ENCODE measurements around the gene DNAJA4.

DNAJA4 gene

GRCh38 chr15:78312536-78312935 lies 48.2 kb downstream of the DNAJA4 start:
- H4K20me1 ChIP-seq: no peaks in the 10 kb centered on the region
- no peaks in the 10 kb centered on the region for H3K9me3 ChIP-seq
- peak overlapping the region; percentile 49 for H3K4me2 ChIP-seq
- no peak overlapping the region for H3K9ac ChIP-seq
- TF ChIP-seq Cebpa-rat (IDR thresholded peaks at IDR 0.05): no peak
- no peaks in the 10 kb centered on the region for H3K27me3 ChIP-seq
- H3K4me3 ChIP-seq: no peak overlapping the region
- H3K27ac ChIP-seq: no peak overlapping the region
- H3K4me1 ChIP-seq: peaks cover 54% of the 10 kb centered on the region
- no peaks in the 10 kb centered on the region for H3K36me3 ChIP-seq

DNA sequence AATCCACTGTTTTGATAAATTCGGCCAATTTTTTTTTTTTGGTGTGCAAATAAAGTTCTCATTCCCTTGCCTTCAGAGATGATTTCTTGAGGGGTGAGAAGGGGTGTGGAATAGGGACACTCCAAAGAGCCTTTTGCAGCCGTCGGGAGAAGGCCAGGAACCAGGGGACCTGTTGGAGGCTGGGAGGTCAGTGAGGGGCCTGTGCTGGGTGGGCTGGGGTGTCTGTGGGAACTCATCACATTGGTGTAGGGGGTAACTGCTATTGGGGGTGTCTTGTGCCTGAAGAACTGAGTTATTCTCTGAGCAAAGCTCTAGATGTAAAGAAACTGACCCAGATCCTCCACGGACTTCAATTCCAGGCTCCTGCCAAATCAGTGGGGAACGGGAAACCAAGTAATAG lies 48.6 kb downstream of the DNAJA4 start:
- H3K9me3 ChIP-seq: no peaks in the 10 kb centered on the region
- no peaks in the 10 kb centered on the region for H4K20me1 ChIP-seq
- TF ChIP-seq Cebpa-rat (IDR thresholded peaks at IDR 0.05): no peak
- H3K4me3 ChIP-seq: no peak overlapping the region
- H3K27ac ChIP-seq: no peak overlapping the region
- no peaks in the 10 kb centered on the region for H3K27me3 ChIP-seq
- peaks cover 50% of the 10 kb centered on the region for H3K4me1 ChIP-seq
- no peak overlapping the region for H3K9ac ChIP-seq
- peak overlapping the region; percentile 49 for H3K4me2 ChIP-seq
- no peaks in the 10 kb centered on the region for H3K36me3 ChIP-seq

DNA sequence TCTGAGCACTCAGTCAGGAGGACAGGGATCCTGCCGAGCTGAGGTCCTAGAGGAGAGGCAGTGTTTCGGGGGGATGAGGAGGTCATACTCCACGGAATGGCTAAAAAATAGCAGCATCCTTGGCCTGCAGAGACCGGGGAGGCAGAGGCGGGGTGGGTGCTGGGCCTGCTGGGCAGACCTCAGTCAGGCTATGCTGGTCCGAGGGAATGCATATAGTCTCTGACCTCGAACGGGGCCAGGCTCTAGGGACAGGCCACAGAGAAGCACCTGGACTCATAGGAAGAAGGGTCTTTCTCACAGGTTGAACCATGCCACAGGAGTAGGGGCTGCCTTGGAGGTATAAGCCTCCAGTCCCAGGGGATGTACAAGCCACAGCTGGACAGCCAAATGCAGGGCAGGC lies 49.0 kb downstream of the DNAJA4 start:
- Histone ChIP-seq H3K27ac (no peak overlapping the region), H3K4me3 (no peak overlapping the region), H3K27me3 (no peaks in the 10 kb centered on the region), H3K9me3 (no peaks in the 10 kb centered on the region), H3K36me3 (no peaks in the 10 kb centered on the region), H3K4me1 (peaks cover 45% of the 10 kb centered on the region), H3K4me2 (no peak overlapping the region), H3K9ac (no peak overlapping the region), H4K20me1 (no peaks in the 10 kb centered on the region)
- no peak for TF ChIP-seq Cebpa-rat (IDR thresholded peaks at IDR 0.05)

DNA sequence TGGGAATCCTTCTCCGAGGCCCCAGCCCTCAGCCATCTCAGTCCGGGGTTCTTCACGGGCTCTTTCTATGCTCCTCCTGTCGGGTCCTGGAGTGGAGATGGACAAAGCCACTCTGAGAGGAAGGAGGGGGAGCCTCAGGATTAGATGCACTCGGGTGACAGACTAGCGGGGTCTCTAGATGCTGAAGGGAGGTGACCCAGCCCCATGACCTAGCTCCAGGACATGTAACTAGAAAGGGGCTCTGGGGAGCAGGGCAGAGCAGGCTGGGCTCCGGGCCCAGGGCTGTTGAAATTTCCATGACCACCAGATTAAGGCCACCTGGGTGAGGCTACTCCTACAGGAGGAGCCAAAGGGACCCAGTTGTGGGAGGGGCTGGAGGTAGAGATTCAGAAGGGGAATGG lies 49.8 kb downstream of the DNAJA4 start:
- Histone ChIP-seq H3K4me3 (no peak overlapping the region), H3K4me2 (no peak overlapping the region; the same call in 1 of the 2 replicates), H3K27me3 (no peaks in the 10 kb centered on the region), H4K20me1 (no peaks in the 10 kb centered on the region), H3K27ac (no peak overlapping the region), H3K36me3 (no peaks in the 10 kb centered on the region), H3K9me3 (no peaks in the 10 kb centered on the region), H3K9ac (no peak overlapping the region), H3K4me1 (peaks cover 39% of the 10 kb centered on the region)
- no peak for TF ChIP-seq Cebpa-rat (IDR thresholded peaks at IDR 0.05)

- peak overlapping the region; percentile 16 for H3K4me2 ChIP-seq
- 0 out of 2 replicates have a peak overlapping the region, but pooled peaks have one; percentile 20 for H3K9ac ChIP-seq
- no peak overlapping the region for H3K27ac ChIP-seq
- H3K4me3 ChIP-seq: no peak overlapping the region
- no peaks in the 10 kb centered on the region for H3K27me3 ChIP-seq
- no peaks in the 10 kb centered on the region for H3K36me3 ChIP-seq
- TF ChIP-seq Cebpa-rat (IDR thresholded peaks at IDR 0.05): no peak
- H4K20me1 ChIP-seq: no peaks in the 10 kb centered on the region
- H3K4me1 ChIP-seq: peaks cover 39% of the 10 kb centered on the region
- H3K9me3 ChIP-seq: no peaks in the 10 kb centered on the region
Observed at GRCh38 chr15:78315686-78316282, 51.4 kb downstream of the DNAJA4 start.

DNA sequence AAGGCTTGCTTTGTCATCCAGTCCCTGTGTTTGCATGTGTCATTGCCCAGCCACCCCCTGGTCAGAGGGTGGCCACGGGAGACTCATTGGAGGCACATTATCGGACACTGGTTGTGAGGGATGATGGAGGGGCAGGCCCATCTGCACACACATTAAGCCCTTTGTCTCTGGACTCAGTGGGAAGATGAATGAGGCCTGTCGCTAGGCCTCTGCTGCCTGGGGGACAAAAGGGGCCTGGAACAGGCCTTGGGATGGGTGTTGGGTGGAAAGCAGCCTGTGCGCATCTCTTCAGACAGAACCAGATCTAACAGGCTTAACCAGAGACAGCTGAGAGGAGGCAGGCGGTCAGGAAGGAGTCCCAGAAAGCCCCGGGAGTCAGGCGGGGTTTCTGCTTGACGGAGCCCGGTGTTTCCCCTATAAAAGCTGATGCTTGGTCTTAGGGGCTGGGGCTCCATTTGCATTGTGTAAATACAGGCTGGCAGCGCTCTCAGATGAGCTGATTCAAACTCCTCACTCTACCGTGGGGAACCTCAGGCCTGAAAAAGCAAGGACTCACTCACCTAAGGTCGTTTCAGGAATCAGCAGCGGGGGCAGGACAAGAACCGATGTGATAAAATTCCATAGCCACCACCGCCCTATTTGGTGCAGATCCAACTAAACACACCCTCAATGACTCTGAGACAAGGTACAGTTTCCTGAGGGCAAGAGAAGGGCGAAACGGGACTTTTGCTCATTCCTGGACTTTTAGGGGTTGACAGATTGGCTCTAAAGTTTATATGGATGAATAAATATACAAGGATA lies 52.1 kb downstream of the DNAJA4 start:
- no peaks in the 10 kb centered on the region for H3K27me3 ChIP-seq
- peak overlapping the region; percentile 16 for H3K4me2 ChIP-seq
- no peak for TF ChIP-seq Cebpa-rat (IDR thresholded peaks at IDR 0.05)
- H3K27ac ChIP-seq: no peak overlapping the region
- no peaks in the 10 kb centered on the region for H3K36me3 ChIP-seq
- H3K4me3 ChIP-seq: no peak overlapping the region
- H4K20me1 ChIP-seq: no peaks in the 10 kb centered on the region
- peaks cover 39% of the 10 kb centered on the region for H3K4me1 ChIP-seq
- 0 out of 2 replicates have a peak overlapping the region, but pooled peaks have one; percentile 20 for H3K9ac ChIP-seq
- no peaks in the 10 kb centered on the region for H3K9me3 ChIP-seq

GRCh38 chr15:78317145-78317836 lies 52.9 kb downstream of the DNAJA4 start:
- H4K20me1 ChIP-seq: no peaks in the 10 kb centered on the region
- no peak for TF ChIP-seq Cebpa-rat (IDR thresholded peaks at IDR 0.05)
- no peak overlapping the region for H3K9ac ChIP-seq
- H3K9me3 ChIP-seq: no peaks in the 10 kb centered on the region
- H3K4me2 ChIP-seq: no peak overlapping the region
- no peaks in the 10 kb centered on the region for H3K36me3 ChIP-seq
- H3K27ac ChIP-seq: no peak overlapping the region
- no peaks in the 10 kb centered on the region for H3K27me3 ChIP-seq
- peaks cover 32% of the 10 kb centered on the region for H3K4me1 ChIP-seq
- no peak overlapping the region for H3K4me3 ChIP-seq

DNA sequence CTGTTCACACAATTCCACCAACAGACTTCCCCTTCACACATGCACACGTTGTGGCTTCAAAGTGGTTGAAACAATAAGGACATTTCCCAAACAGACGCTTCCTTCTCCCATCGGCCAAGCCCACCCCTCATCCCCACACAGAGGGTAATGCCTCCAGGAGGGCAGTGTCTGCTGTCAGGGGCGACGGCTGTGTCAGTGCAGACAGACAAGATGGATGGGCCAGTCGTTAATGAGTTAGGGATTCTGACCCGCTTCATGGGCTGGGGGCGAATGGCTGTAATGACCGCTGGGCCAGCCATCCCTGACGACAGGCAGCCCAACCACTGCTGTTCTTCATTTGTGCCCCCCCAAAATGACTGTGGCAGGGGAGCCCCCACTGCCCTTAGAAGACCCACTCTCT lies 55.2 kb downstream of the DNAJA4 start:
- no peaks in the 10 kb centered on the region for H3K9me3 ChIP-seq
- no peak overlapping the region for H3K9ac ChIP-seq
- H3K4me1 ChIP-seq: peaks cover 16% of the 10 kb centered on the region
- H4K20me1 ChIP-seq: no peaks in the 10 kb centered on the region
- no peaks in the 10 kb centered on the region for H3K27me3 ChIP-seq
- H3K4me3 ChIP-seq: no peak overlapping the region
- H3K4me2 ChIP-seq: no peak overlapping the region
- no peak overlapping the region for H3K27ac ChIP-seq
- no peak for TF ChIP-seq Cebpa-rat (IDR thresholded peaks at IDR 0.05)
- H3K36me3 ChIP-seq: no peaks in the 10 kb centered on the region

- Histone ChIP-seq H3K9me3 (no peaks in the 10 kb centered on the region), H3K4me1 (peaks cover 16% of the 10 kb centered on the region), H3K4me3 (no peak overlapping the region), H3K4me2 (no peak overlapping the region), H4K20me1 (no peaks in the 10 kb centered on the region), H3K27ac (no peak overlapping the region), H3K9ac (no peak overlapping the region), H3K36me3 (no peaks in the 10 kb centered on the region), H3K27me3 (no peaks in the 10 kb centered on the region)
- no peak for TF ChIP-seq Cebpa-rat (IDR thresholded peaks at IDR 0.05)
Observed at GRCh38 chr15:78320183-78320582, 55.8 kb downstream of the DNAJA4 start.

DNA sequence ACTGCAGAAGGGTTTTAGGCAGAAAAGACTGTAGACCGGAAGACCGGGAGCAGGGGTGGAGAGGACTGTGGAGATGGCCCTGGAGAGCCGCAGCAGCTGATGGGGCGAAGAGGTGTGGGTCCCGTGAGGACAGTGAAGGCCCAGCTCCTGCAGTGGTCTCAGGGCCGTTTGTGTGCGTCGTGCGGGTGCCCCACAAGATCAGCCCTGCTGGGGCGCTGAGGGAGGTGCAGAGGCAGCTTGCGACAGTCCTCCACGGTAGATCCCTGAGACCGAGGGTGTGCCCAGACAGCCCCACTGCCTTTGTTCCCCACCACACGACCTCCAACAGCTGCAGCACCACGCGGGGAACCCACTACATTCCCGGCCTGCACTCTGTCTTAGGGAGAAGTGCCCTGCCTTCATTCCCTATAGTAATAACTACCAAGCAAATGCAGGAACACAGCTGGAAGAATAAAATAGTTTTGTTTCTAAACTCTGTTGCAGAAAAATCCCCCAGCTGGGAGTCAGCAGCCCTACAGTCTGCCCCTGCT lies 56.7 kb downstream of the DNAJA4 start:
- Histone ChIP-seq H3K27me3 (no peaks in the 10 kb centered on the region), H3K36me3 (no peaks in the 10 kb centered on the region), H3K9me3 (no peaks in the 10 kb centered on the region), H3K27ac (no peak overlapping the region), H4K20me1 (no peaks in the 10 kb centered on the region), H3K4me3 (no peak overlapping the region), H3K9ac (no peak overlapping the region), H3K4me2 (no peak overlapping the region), H3K4me1 (peaks cover 8% of the 10 kb centered on the region)
- TF ChIP-seq Cebpa-rat (IDR thresholded peaks at IDR 0.05): no peak

All from BLaER1 (cell line).